ENCODE measurements around the gene TRIM75.
"Not testable (repeated sequence)": the region's sequence is repeated elsewhere in the genome, so short reads cannot be mapped to it uniquely, and the experiment has no call there.

The TRIM75 gene

GRCh38 chr4:165079476-165079875 is 25.8 kb downstream of the TRIM75 start:
- DNase-seq = peak; percentile 9

- not testable (repeated sequence) for DNase-seq
Observed at GRCh38 chr4:165084787-165085186, 31.1 kb downstream of the TRIM75 start.

- no peak for DNase-seq
Observed at GRCh38 chr4:165085946-165086345, 32.3 kb downstream of the TRIM75 start.

GRCh38 chr4:165088366-165088765 is 34.7 kb downstream of the TRIM75 start:
- DNase-seq = no peak

GRCh38 chr4:165092187-165092586 is 38.5 kb downstream of the TRIM75 start:
- DNase-seq = not testable (repeated sequence)

GRCh38 chr4:165094873-165095272 is 41.2 kb downstream of the TRIM75 start:
- DNase-seq = no peak

- DNase-seq = no peak
Observed at GRCh38 chr4:165095291-165095690, 41.6 kb downstream of the TRIM75 start.

GRCh38 chr4:165096776-165097175 is 43.1 kb downstream of the TRIM75 start:
- DNase-seq = peak; percentile 1

- no peak for DNase-seq
Observed at GRCh38 chr4:165101641-165102040, 48.0 kb downstream of the TRIM75 start.

GRCh38 chr4:165106518-165106917 is 52.9 kb downstream of the TRIM75 start:
- no peak for DNase-seq
